Testis (tissue), 3 donors: ENCODE results near the gene GCNT2. TPM values are rescaled to one million over a fixed set of nuclear protein-coding genes. Genes with fewer than 3 reads are reported as not detected.

Source experiments
- DNase-seq: peaks from one replicate; pipeline ENCODE4 v3.0.0-alpha.2; 2019
- H3K27ac ChIP-seq, 2 donors: fragments of 200-600 bp; sonication (generic); one replicate each; pipeline ENCODE4 v1.5.1; 2019
- H3K27me3 ChIP-seq: fragments of 200-600 bp; sonication (generic); one replicate; pipeline ENCODE4 v1.5.1; 2019
- H3K36me3 ChIP-seq: fragments of 200-600 bp; sonication (generic); one replicate; pipeline ENCODE4 v1.5.1; 2017; ENCODE audit warnings: low read depth; ENCODE audit errors: missing control alignments
- H3K4me1 ChIP-seq: fragments of 200-600 bp; sonication (generic); one replicate; pipeline ENCODE4 v1.5.1; 2019
- H3K4me3 ChIP-seq, 2 donors: fragments of 200-600 bp; sonication (generic); one replicate each; pipeline ENCODE4 v1.5.1; 2017 to 2019
- H3K9me3 ChIP-seq: fragments of 200-600 bp; sonication (generic); one replicate; pipeline ENCODE4 v1.5.1; 2017
- CTCF ChIP-seq, 3 experiments: fragments of 450-650 bp in 2 of 3; fragments of 200-600 bp in 1 of 3; sonication (generic) in 1 of 3; IDR thresholded peaks; one replicate each; pipeline ENCODE4 v1.5.1; 2016 to 2019; ENCODE audit warnings: antibody characterized with exemption in 3 of 3, mild to moderate bottlenecking in 2 of 3, moderate library complexity in 1 of 3
- POLR2A ChIP-seq: fragments of 450-650 bp; IDR thresholded peaks from one replicate; pipeline ENCODE4 v1.6.1; 2017; ENCODE audit warnings: antibody characterized with exemption, mild to moderate bottlenecking, moderate library complexity
- whole genome bisulfite sequencing, 2 donors: methylation state at CpG; one replicate each; pipeline ENCODE4 v1.1.5; 2018; 5-methylcytosine and 5-hydroxymethylcytosine counted together
- intact Hi-C: fragments of 100-400 bp; cut with DNase I; formaldehyde crosslinking; loops from one replicate; pipeline ENCODE4 v1.15.1; 2023; ENCODE audit warnings: low total_unique reads
- polyA plus RNA-seq: library from polyadenylated mRNA; stranded (reverse); fragments of 350-450 nt; fragmentation: Illumina TruSeq; extraction: RNeasy Lipid Tissue Mini Kit (QIAGEN cat#74804); gene quantifications from one replicate; pipeline ENCODE4 v1.2.3, GENCODE V29; 2014; ENCODE audit warnings: low read depth, low replicate concordance; ENCODE audit not compliant: insufficient read depth
- total RNA-seq, 2 donors: library from RNA; depleted of rRNA; stranded (reverse); fragments of >200 nt; gene quantifications; one replicate each; pipeline ENCODE4 v1.2.3, GENCODE V29; 2016

The GCNT2 gene
- total and polyA plus RNA-seq, 3 donors from 2014 or later: 12.8 to 28.0 (median 17.0) TPM

- intact Hi-C loops: no loop called here
- DNase-seq: no peak
- H3K27me3 ChIP-seq: no peaks in the 10 kb centered on the region
- TF ChIP-seq POLR2A (no peak), CTCF (IDR thresholded peaks at IDR 0.05) (no peak)
- no peaks in the 10 kb centered on the region for H3K36me3 ChIP-seq
- peaks cover 16% of the 10 kb centered on the region for H3K4me1 ChIP-seq
- no peak overlapping the region for H3K4me3 ChIP-seq
- no peaks in the 10 kb centered on the region for H3K9me3 ChIP-seq
- H3K27ac ChIP-seq: no peak overlapping the region
- WGBS, 2 donors: 70 to 83% methylated on average over 10 of the region's 10 CpGs
Observed at GRCh38 chr6:10558565-10558964, 37.4 kb downstream of the GCNT2 start.

GRCh38 chr6:10559522-10560152 lies 38.5 kb downstream of the GCNT2 start:
- Histone ChIP-seq H3K9me3 (no peaks in the 10 kb centered on the region), H3K27me3 (no peaks in the 10 kb centered on the region), H3K36me3 (no peaks in the 10 kb centered on the region), H3K4me1 (peaks cover 16% of the 10 kb centered on the region), H3K4me3 (no peak overlapping the region), H3K27ac (no peak overlapping the region)
- DNase-seq: no peak
- 74 to 75% methylated on average over 9 of the region's 9 CpGs for WGBS, 2 donors
- intact Hi-C loops: no loop called here
- TF ChIP-seq POLR2A (no peak), CTCF (IDR thresholded peaks at IDR 0.05) (no peak)

- TF ChIP-seq POLR2A (no peak), CTCF (IDR thresholded peaks at IDR 0.05) (no peak)
- WGBS, 2 donors: 48 to 54% methylated on average over 9 of the region's 9 CpGs
- Histone ChIP-seq H3K9me3 (no peaks in the 10 kb centered on the region), H3K4me3 (no peak overlapping the region), H3K36me3 (no peaks in the 10 kb centered on the region), H3K27me3 (no peaks in the 10 kb centered on the region), H3K27ac (no peak overlapping the region), H3K4me1 (peaks cover 3% of the 10 kb centered on the region)
- DNase-seq: no peak
- intact Hi-C loops: no loop called here
Observed at GRCh38 chr6:10561611-10562199, 40.6 kb downstream of the GCNT2 start.

DNA sequence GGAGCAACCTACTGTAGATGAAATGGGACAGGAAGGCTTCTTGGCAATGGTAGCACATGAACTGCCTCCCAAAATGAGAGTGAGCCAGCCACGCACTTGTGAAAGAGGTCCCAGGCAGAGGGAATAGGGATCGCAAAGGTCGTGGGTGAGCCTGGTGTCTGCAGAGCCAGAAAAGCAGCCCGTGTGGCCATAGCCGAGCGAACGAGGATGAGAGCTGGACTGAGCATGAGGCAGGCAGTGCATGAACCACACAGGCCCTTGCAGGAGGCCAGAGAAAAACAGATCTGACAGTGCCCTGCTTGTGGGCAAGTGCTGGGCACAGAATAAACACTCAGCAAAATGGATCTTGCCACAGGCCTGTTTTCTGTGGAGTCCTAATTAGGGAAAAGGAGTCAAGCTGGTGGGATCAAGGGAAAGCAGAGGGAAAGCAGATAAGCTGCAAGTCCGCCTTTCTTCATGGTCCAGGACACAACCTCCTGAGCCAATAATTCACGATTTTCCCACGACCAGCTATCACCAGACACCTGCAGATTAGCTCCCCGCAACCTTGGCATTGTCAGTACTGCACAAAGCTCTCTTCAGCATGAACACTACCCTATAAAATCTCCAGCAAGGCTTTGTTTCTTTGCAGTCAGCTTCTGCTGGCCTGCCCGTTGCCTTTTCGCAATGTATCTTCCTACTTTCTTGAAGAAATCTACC lies 44.0 kb downstream of the GCNT2 start:
- DNase-seq: no peak
- Histone ChIP-seq H3K27ac (no peak overlapping the region), H3K9me3 (no peaks in the 10 kb centered on the region), H3K36me3 (no peaks in the 10 kb centered on the region), H3K4me3 (no peak overlapping the region), H3K4me1 (no peaks in the 10 kb centered on the region), H3K27me3 (no peaks in the 10 kb centered on the region)
- TF ChIP-seq CTCF (IDR thresholded peaks at IDR 0.05) (no peak), POLR2A (no peak)
- 62 to 71% methylated on average over 13 of the region's 13 CpGs for WGBS, 2 donors
- intact Hi-C loops: no loop called here
